Measurements from ENCODE around the gene MYEOV.

- TF ChIP-seq CTCF (IDR thresholded peaks at IDR 0.05) (no peak), POLR2A (IDR thresholded peaks at IDR 0.05; ENCODE audit: low read depth) (no peak), POLR2AphosphoS5 (IDR thresholded peaks at IDR 0.05) (no peak)
Measured at GRCh38 chr11:69283446-69283845, 10.5 kb upstream of the MYEOV start.

Measured in esophagus muscularis mucosa (tissue), 3 donors.